ENCODE data around the gene ELL3. TPM values are rescaled to one million over a fixed set of nuclear protein-coding genes. Genes with fewer than 3 reads are reported as not detected.

ELL3 gene
- total and polyA plus RNA-seq, 2 of the 8 experiments (the other 6 are each of a cell fraction or from before 2014, with no cell fraction given), result 9.2 to 13.7 TPM

DNA sequence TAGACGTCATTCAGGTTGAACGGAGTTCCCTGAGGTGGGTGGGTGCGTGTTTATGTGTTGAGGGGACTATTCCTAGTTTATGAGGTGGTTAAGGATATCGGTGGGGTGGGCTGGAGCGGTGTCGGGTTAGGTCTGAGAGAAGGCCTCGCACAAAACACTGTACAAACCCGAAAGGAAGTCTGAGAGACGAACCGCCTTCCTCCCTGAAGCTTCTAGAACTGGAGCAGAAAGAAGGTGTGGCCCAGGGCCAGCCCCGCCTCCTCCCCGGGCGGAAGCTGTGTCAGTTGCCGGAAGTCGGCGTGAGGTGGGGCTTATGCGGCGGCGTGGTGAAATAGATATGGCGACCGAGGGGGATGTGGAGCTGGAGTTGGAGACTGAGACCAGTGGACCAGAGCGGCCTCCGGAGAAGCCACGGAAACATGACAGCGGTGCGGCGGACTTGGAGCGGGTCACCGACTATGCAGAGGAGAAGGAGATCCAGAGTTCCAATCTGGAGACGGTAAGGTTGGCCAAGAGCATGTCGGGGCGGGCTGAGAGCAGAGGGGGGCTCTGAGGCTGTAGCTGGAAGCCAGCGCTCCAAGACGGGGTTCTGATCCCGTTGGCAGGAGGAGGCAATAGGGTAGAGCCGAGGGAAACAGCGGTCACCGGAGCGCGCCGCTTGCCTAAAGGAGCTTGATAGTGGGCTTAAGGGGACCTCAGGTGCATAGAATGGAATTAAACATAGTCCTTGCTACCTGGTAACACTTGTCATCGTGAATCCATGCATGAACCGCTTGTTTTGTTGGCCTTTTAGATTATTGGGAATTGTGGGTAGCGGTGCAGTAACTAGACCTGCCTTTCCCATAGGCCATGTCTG lies 23.7 kb upstream of the ELL3 start, which contains the start of gene HYPK (continued):
- no peak for TF ChIP-seq RAD21 (IDR thresholded peaks at IDR 0.05 in 1 of 2, conservative IDR thresholded peaks at IDR 0.05 in 1 of 2; ENCODE audit: low read depth in 2 of 2, low read length in 2 of 2)
- peak; percentile 75; the same call in 1 of the 2 replicates for TF ChIP-seq KDM5A (IDR thresholded peaks at IDR 0.05; ENCODE audit: low read length)
- peak; percentile 87; the same call in 1 of the 2 replicates for TF ChIP-seq GABPA (IDR thresholded peaks at IDR 0.05; ENCODE audit: borderline replicate concordance, insufficient read depth, low read length)
- TF ChIP-seq SUZ12 (IDR thresholded peaks at IDR 0.05; ENCODE audit: low read length), result no peak
- TF ChIP-seq HDAC2 (IDR thresholded peaks at IDR 0.05; ENCODE audit: borderline replicate concordance in 1 of 2, low read depth in 2 of 2, low read length in 2 of 2), result peak in 1 of 2 experiments; percentile 91; a peak in 2 of 4 replicates
- TF ChIP-seq SIN3A (conservative IDR thresholded peaks at IDR 0.05 in 1 of 2, IDR thresholded peaks at IDR 0.05 in 1 of 2; ENCODE audit: low read depth in 1 of 2, low read length in 2 of 2), result peak; percentile 76 to 88; a peak in 3 of 4 replicates
- TF ChIP-seq PHF8 (conservative IDR thresholded peaks at IDR 0.05; ENCODE audit: low read depth, low read length), result peak; percentile 75
- TF ChIP-seq RXRA (IDR thresholded peaks at IDR 0.05; ENCODE audit: insufficient read depth, low read depth, low read length), result no peak
- TF ChIP-seq YY1 (IDR thresholded peaks at IDR 0.05; ENCODE audit: low read depth, low read length), result peak; percentile 89
- peak; percentile 46 for TF ChIP-seq TAF7 (optimal IDR thresholded peaks at IDR 0.05; ENCODE audit: borderline replicate concordance, low read depth, low read length)
- no peak for TF ChIP-seq GTF2F1 (IDR thresholded peaks at IDR 0.05; ENCODE audit: borderline replicate concordance, low read depth, low read length)
- TF ChIP-seq JUND (IDR thresholded peaks at IDR 0.05; ENCODE audit: low read length), result no peak
- TF ChIP-seq FOSL1 (IDR thresholded peaks at IDR 0.05; ENCODE audit: insufficient read depth, low read depth, low read length), result no peak
- 0 out of 2 replicates have a peak, but pooled peaks have one; percentile 41 for TF ChIP-seq SP1 (IDR thresholded peaks at IDR 0.05; ENCODE audit: low read depth, low read length)
- TF ChIP-seq CHD2 (IDR thresholded peaks at IDR 0.05; ENCODE audit: low read length), result peak; percentile 52; the same call in 1 of the 2 replicates
- TF ChIP-seq KDM4A (IDR thresholded peaks at IDR 0.05; ENCODE audit: low read depth, low read length, severe bottlenecking), result peak; percentile 71
- TF ChIP-seq CBX8 (IDR thresholded peaks at IDR 0.05; ENCODE audit: borderline replicate concordance, low read depth, low read length), result no peak
- TF ChIP-seq, protein P1, sequence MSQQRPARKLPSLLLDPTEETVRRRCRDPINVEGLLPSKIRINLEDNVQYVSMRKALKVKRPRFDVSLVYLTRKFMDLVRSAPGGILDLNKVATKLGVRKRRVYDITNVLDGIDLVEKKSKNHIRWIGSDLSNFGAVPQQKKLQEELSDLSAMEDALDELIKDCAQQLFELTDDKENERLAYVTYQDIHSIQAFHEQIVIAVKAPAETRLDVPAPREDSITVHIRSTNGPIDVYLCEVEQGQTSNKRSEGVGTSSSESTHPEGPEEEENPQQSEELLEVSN (IDR thresholded peaks at IDR 0.05), result peak; percentile 17; the same call in 1 of the 2 replicates
